A549 treated with CpdA at 1 μM for 4 hours (cell line): ENCODE data around the gene COX20. TPM values are rescaled to one million over a fixed set of nuclear protein-coding genes. Genes with fewer than 3 reads are reported as not detected.

Experiments used
- total RNA-seq: library from RNA; stranded (reverse); fragments of 200-300 nt; extraction: Qiagen RNA extraction; gene quantifications from 5 replicates; pipeline ENCODE4 v1.2.3, GENCODE V29; 2022; ENCODE audit warnings: low read depth

Gene COX20, protein sequence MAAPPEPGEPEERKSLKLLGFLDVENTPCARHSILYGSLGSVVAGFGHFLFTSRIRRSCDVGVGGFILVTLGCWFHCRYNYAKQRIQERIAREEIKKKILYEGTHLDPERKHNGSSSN
- 38.7 to 48.0 TPM (median 46.4 TPM) in 5 replicates for total RNA-seq

GRCh38 chr1:244835276-244836134, at the start of gene COX20:
COX20 (plus strand) TSS chr1:244835658; CDS start chr1:244835715, 57 bp downstream.

GRCh38 chr1:244864253-244865027, 29.0 kb downstream of the COX20 start, which contains the start of gene HNRNPU:
HNRNPU (minus strand) TSS chr1:244864543; CDS start chr1:244864307, 236 bp downstream.

Other genes with a start within 250 kb of the COX20 start
- gene DESI2, start 182.5 kb upstream of the COX20 start, total RNA-seq, result 29.3 to 33.1 TPM (median 31.4 TPM) in 5 replicates
- 342 to 485 TPM (median 376 TPM) in 5 replicates for gene HNRNPU, start 28.9 kb downstream of the COX20 start, total RNA-seq